ENCODE measurements around the gene RFPL1.
"Not testable (repeated sequence)": the region's sequence is repeated elsewhere in the genome, so short reads cannot be mapped to it uniquely, and the experiment has no call there.

The RFPL1 gene

GRCh38 chr22:29411569-29412211 lies 26.7 kb upstream of the RFPL1 start:
- not testable (repeated sequence) for DNase-seq (ENCODE audit: low read depth, low spot score); H3K4me1 ChIP-seq (ENCODE audit: control insufficient read depth, insufficient read depth, low read length); H3K27ac ChIP-seq (ENCODE audit: low read length); H3K27me3 ChIP-seq (ENCODE audit: control insufficient read depth, insufficient read depth, low read length); H3K36me3 ChIP-seq (ENCODE audit: control insufficient read depth, insufficient read depth, low read length); H3K4me3 ChIP-seq (ENCODE audit: low read length); H3K9me3 ChIP-seq (ENCODE audit: control insufficient read depth, insufficient read depth, low read length)
- WGBS (ENCODE audit: insufficient coverage, insufficient read length), result no CpG with 5 or more reads among the region's 4 CpGs

GRCh38 chr22:29412772-29413171 lies 25.6 kb upstream of the RFPL1 start:
- not testable (repeated sequence) for H3K36me3 ChIP-seq (ENCODE audit: control insufficient read depth, insufficient read depth, low read length); DNase-seq (ENCODE audit: low read depth, low spot score); H3K4me3 ChIP-seq (ENCODE audit: low read length); H3K4me1 ChIP-seq (ENCODE audit: control insufficient read depth, insufficient read depth, low read length); H3K9me3 ChIP-seq (ENCODE audit: control insufficient read depth, insufficient read depth, low read length); H3K27ac ChIP-seq (ENCODE audit: low read length); H3K27me3 ChIP-seq (ENCODE audit: control insufficient read depth, insufficient read depth, low read length)
- no CpG with 5 or more reads among the region's 4 CpGs for WGBS (ENCODE audit: insufficient coverage, insufficient read length)

GRCh38 chr22:29414951-29415591 lies 23.3 kb upstream of the RFPL1 start:
- H3K4me3 ChIP-seq (ENCODE audit: low read length), result not testable (repeated sequence)
- no CpG with 5 or more reads among the region's 23 CpGs for WGBS (ENCODE audit: insufficient coverage, insufficient read length)

GRCh38 chr22:29418704-29419103 lies 19.7 kb upstream of the RFPL1 start:
- not testable (repeated sequence) for H3K4me1 ChIP-seq (ENCODE audit: control insufficient read depth, insufficient read depth, low read length); H3K36me3 ChIP-seq (ENCODE audit: control insufficient read depth, insufficient read depth, low read length); H3K27ac ChIP-seq (ENCODE audit: low read length); DNase-seq (ENCODE audit: low read depth, low spot score); H3K9me3 ChIP-seq (ENCODE audit: control insufficient read depth, insufficient read depth, low read length); H3K27me3 ChIP-seq (ENCODE audit: control insufficient read depth, insufficient read depth, low read length); H3K4me3 ChIP-seq (ENCODE audit: low read length)
- WGBS (ENCODE audit: insufficient coverage, insufficient read length), result no CpG with 5 or more reads among the region's 5 CpGs

More at GRCh38 chr22:29414951-29415591, 23.3 kb upstream of the RFPL1 start:
- not testable (repeated sequence) for H3K36me3 ChIP-seq (ENCODE audit: control insufficient read depth, insufficient read depth, low read length); DNase-seq (ENCODE audit: low read depth, low spot score); H3K27me3 ChIP-seq (ENCODE audit: control insufficient read depth, insufficient read depth, low read length); H3K9me3 ChIP-seq (ENCODE audit: control insufficient read depth, insufficient read depth, low read length); H3K27ac ChIP-seq (ENCODE audit: low read length); H3K4me1 ChIP-seq (ENCODE audit: control insufficient read depth, insufficient read depth, low read length)

GRCh38 chr22:29426476-29426875 lies 11.9 kb upstream of the RFPL1 start:
- WGBS (ENCODE audit: insufficient coverage, insufficient read length), result no CpG with 5 or more reads among the region's 7 CpGs
- peaks cover 2% of the 10 kb centered on the region; the same call in 1 of the 2 replicates for H3K4me1 ChIP-seq (ENCODE audit: control insufficient read depth, insufficient read depth, low read length)
- H3K9me3 ChIP-seq (ENCODE audit: control insufficient read depth, insufficient read depth, low read length), result no peaks in the 10 kb centered on the region
- no peak overlapping the region for H3K27ac ChIP-seq (ENCODE audit: low read length)
- no peak for DNase-seq (ENCODE audit: low read depth, low spot score)
- H3K27me3 ChIP-seq (ENCODE audit: control insufficient read depth, insufficient read depth, low read length), result no peaks in the 10 kb centered on the region
- no peaks in the 10 kb centered on the region for H3K36me3 ChIP-seq (ENCODE audit: control insufficient read depth, insufficient read depth, low read length)
- H3K4me3 ChIP-seq (ENCODE audit: low read length), result no peak overlapping the region

- H3K27ac ChIP-seq (ENCODE audit: low read length), result no peak overlapping the region
- H3K27me3 ChIP-seq (ENCODE audit: control insufficient read depth, insufficient read depth, low read length), result no peaks in the 10 kb centered on the region
- WGBS (ENCODE audit: insufficient coverage, insufficient read length), result no CpG with 5 or more reads among the region's 2 CpGs
- DNase-seq (ENCODE audit: low read depth, low spot score), result no peak
- H3K4me3 ChIP-seq (ENCODE audit: low read length), result no peak overlapping the region
- peaks cover 2% of the 10 kb centered on the region; the same call in 1 of the 2 replicates for H3K4me1 ChIP-seq (ENCODE audit: control insufficient read depth, insufficient read depth, low read length)
- no peaks in the 10 kb centered on the region for H3K9me3 ChIP-seq (ENCODE audit: control insufficient read depth, insufficient read depth, low read length)
- no peaks in the 10 kb centered on the region for H3K36me3 ChIP-seq (ENCODE audit: control insufficient read depth, insufficient read depth, low read length)
These were observed 11.1 kb upstream of the RFPL1 start for GRCh38 chr22:29427176-29427760.

- no peak for DNase-seq (ENCODE audit: low read depth, low spot score)
- H3K27ac ChIP-seq (ENCODE audit: low read length), result no peak overlapping the region
- H3K27me3 ChIP-seq (ENCODE audit: control insufficient read depth, insufficient read depth, low read length), result no peaks in the 10 kb centered on the region
- H3K9me3 ChIP-seq (ENCODE audit: control insufficient read depth, insufficient read depth, low read length), result no peaks in the 10 kb centered on the region
- H3K4me3 ChIP-seq (ENCODE audit: low read length), result no peak overlapping the region
- H3K36me3 ChIP-seq (ENCODE audit: control insufficient read depth, insufficient read depth, low read length), result no peaks in the 10 kb centered on the region
- peaks cover 2% of the 10 kb centered on the region; the same call in 1 of the 2 replicates for H3K4me1 ChIP-seq (ENCODE audit: control insufficient read depth, insufficient read depth, low read length)
- no CpG with 5 or more reads among the region's 5 CpGs for WGBS (ENCODE audit: insufficient coverage, insufficient read length)
These were observed 6.4 kb upstream of the RFPL1 start for GRCh38 chr22:29431986-29432385.

GRCh38 chr22:29433856-29434255 lies 4.5 kb upstream of the RFPL1 start:
- DNase-seq (ENCODE audit: low read depth, low spot score), result no peak
- no peaks in the 10 kb centered on the region for H3K9me3 ChIP-seq (ENCODE audit: control insufficient read depth, insufficient read depth, low read length)
- no peak overlapping the region for H3K27ac ChIP-seq (ENCODE audit: low read length)
- no CpG with 5 or more reads among the region's 3 CpGs for WGBS (ENCODE audit: insufficient coverage, insufficient read length)
- H3K27me3 ChIP-seq (ENCODE audit: control insufficient read depth, insufficient read depth, low read length), result no peaks in the 10 kb centered on the region
- peaks cover 2% of the 10 kb centered on the region; the same call in 1 of the 2 replicates for H3K4me1 ChIP-seq (ENCODE audit: control insufficient read depth, insufficient read depth, low read length)
- no peak overlapping the region for H3K4me3 ChIP-seq (ENCODE audit: low read length)
- H3K36me3 ChIP-seq (ENCODE audit: control insufficient read depth, insufficient read depth, low read length), result no peaks in the 10 kb centered on the region

GRCh38 chr22:29434288-29434687 lies 4.1 kb upstream of the RFPL1 start:
- no peak overlapping the region for H3K27ac ChIP-seq (ENCODE audit: low read length)
- WGBS (ENCODE audit: insufficient coverage, insufficient read length), result no CpG with 5 or more reads among the region's 7 CpGs
- no peak overlapping the region for H3K4me3 ChIP-seq (ENCODE audit: low read length)
- no peaks in the 10 kb centered on the region for H3K36me3 ChIP-seq (ENCODE audit: control insufficient read depth, insufficient read depth, low read length)
- H3K27me3 ChIP-seq (ENCODE audit: control insufficient read depth, insufficient read depth, low read length), result no peaks in the 10 kb centered on the region
- DNase-seq (ENCODE audit: low read depth, low spot score), result no peak
- no peaks in the 10 kb centered on the region for H3K9me3 ChIP-seq (ENCODE audit: control insufficient read depth, insufficient read depth, low read length)
- peaks cover 2% of the 10 kb centered on the region; the same call in 1 of the 2 replicates for H3K4me1 ChIP-seq (ENCODE audit: control insufficient read depth, insufficient read depth, low read length)

GRCh38 chr22:29435236-29436136 lies 2.9 kb upstream of the RFPL1 start:
- Histone ChIP-seq H3K27me3 (ENCODE audit: control insufficient read depth, insufficient read depth, low read length) (no peaks in the 10 kb centered on the region), H3K4me1 (ENCODE audit: control insufficient read depth, insufficient read depth, low read length) (peaks cover 2% of the 10 kb centered on the region; the same call in 1 of the 2 replicates), H3K27ac (ENCODE audit: low read length) (no peak overlapping the region), H3K9me3 (ENCODE audit: control insufficient read depth, insufficient read depth, low read length) (no peaks in the 10 kb centered on the region), H3K4me3 (ENCODE audit: low read length) (no peak overlapping the region), H3K36me3 (ENCODE audit: control insufficient read depth, insufficient read depth, low read length) (no peaks in the 10 kb centered on the region)
- DNase-seq (ENCODE audit: low read depth, low spot score), result no peak
- WGBS (ENCODE audit: insufficient coverage, insufficient read length), result no CpG with 5 or more reads among the region's 5 CpGs
